ENCODE results near the gene TCF19. TPM values are rescaled to one million over a fixed set of nuclear protein-coding genes. Genes with fewer than 3 reads are reported as not detected.

TCF19 gene
- total and polyA plus RNA-seq, 2 donors (not counting 1 experiment from before 2014, with no cell fraction given): 7.2 to 8.4 TPM

GRCh38 chr6:31156641-31157040, 1.7 kb upstream of the TCF19 start:
- Histone ChIP-seq H3K9me3 (ENCODE audit: control insufficient read depth, insufficient read depth, low read depth, low read length) (no peaks in the 10 kb centered on the region), H2AFZ (ENCODE audit: low read length) (no peak overlapping the region), H3K4me3 (replicated peaks in 1 of 4; ENCODE audit: control extremely low read depth in 1 of 4, insufficient read depth in 1 of 4, low read depth in 3 of 4, low read length in 4 of 4) (no peak overlapping the region), H3K27me3 (ENCODE audit: control insufficient read depth, insufficient read depth, low read length) (no peaks in the 10 kb centered on the region), H3K79me2 (ENCODE audit: control insufficient read depth, insufficient read depth, low read length) (peaks cover 23% of the 10 kb centered on the region), H3K4me2 (ENCODE audit: extremely low read depth, insufficient read depth, low read length) (no peak overlapping the region), H3K9ac (ENCODE audit: insufficient read depth, low read length) (no peak overlapping the region), H3K4me1 (ENCODE audit: control insufficient read depth, extremely low read depth, insufficient read depth, low read length) (peaks cover 11% of the 10 kb centered on the region), H3K36me3 (ENCODE audit: control insufficient read depth, insufficient read depth, low read length) (peaks cover 5% of the 10 kb centered on the region), H3K27ac (ENCODE audit: insufficient read depth, low read length) (no peak overlapping the region), H4K20me1 (ENCODE audit: control insufficient read depth, extremely low read depth, insufficient read depth, low read length) (no peaks in the 10 kb centered on the region)
- DNase-seq (ENCODE audit: low read depth in 2 of 2): no peak
- TF ChIP-seq EZH2 (IDR thresholded peaks at IDR 0.05; ENCODE audit: low read length, missing control alignments): no peak
- TF ChIP-seq, protein P1, sequence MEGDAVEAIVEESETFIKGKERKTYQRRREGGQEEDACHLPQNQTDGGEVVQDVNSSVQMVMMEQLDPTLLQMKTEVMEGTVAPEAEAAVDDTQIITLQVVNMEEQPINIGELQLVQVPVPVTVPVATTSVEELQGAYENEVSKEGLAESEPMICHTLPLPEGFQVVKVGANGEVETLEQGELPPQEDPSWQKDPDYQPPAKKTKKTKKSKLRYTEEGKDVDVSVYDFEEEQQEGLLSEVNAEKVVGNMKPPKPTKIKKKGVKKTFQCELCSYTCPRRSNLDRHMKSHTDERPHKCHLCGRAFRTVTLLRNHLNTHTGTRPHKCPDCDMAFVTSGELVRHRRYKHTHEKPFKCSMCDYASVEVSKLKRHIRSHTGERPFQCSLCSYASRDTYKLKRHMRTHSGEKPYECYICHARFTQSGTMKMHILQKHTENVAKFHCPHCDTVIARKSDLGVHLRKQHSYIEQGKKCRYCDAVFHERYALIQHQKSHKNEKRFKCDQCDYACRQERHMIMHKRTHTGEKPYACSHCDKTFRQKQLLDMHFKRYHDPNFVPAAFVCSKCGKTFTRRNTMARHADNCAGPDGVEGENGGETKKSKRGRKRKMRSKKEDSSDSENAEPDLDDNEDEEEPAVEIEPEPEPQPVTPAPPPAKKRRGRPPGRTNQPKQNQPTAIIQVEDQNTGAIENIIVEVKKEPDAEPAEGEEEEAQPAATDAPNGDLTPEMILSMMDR (conservative IDR thresholded peaks at IDR 0.05 in 1 of 2, IDR thresholded peaks at IDR 0.05 in 1 of 2; ENCODE audit: low read depth in 1 of 2, low read length in 2 of 2): no peak

DNA sequence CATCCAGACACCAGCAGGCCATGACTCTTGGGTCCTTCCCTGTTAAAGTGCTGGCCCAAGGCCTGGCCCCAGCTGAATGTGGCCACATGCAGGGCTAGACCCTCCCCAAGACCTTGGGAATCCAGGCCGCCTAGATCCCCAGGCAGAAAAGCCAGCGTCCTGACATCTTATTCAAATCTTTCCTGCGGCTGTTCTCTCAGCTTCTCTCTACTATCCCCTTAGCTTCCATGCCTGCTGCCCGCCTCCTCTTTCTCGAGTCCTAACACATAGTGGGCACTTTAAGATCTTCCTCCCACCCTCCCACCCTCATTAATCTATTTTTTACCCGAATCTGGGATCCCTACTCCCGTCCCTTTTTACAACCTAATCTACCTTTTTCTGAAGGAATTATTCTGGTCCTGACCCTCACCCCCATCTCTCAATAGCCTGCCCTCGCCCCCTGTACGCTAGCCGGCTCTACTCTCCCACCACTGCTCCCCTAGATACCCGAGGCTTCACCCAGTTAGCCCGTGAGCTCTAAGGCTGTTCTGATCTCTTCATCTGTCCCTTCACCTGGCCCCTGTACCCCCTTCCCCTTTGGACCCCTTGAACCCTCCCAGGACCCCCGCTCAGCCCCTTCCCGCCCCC, 763 bp upstream of the TCF19 start, which contains the start of gene CCHCR1:
Gene CCHCR1 (minus strand): TSS at position 290 of the 627 bp plus-strand sequence. CDS start 202 bp downstream, at position 88.
- H3K4me3 ChIP-seq (replicated peaks in 1 of 4; ENCODE audit: control extremely low read depth in 1 of 4, insufficient read depth in 1 of 4, low read depth in 3 of 4, low read length in 4 of 4): peak within 1 kb of the TSS; percentile 86 to 95 (median 92)

More for the DNA sequence above, 763 bp upstream of the TCF19 start, which contains the start of gene CCHCR1:
- TF ChIP-seq, protein P1 (conservative IDR thresholded peaks at IDR 0.05 in 1 of 2, IDR thresholded peaks at IDR 0.05 in 1 of 2; ENCODE audit: low read depth in 1 of 2, low read length in 2 of 2): no peak
- no peak for TF ChIP-seq EZH2 (IDR thresholded peaks at IDR 0.05; ENCODE audit: low read length, missing control alignments)
- Histone ChIP-seq H3K9me3 (ENCODE audit: control insufficient read depth, insufficient read depth, low read depth, low read length) (no peaks in the 10 kb centered on the region), H2AFZ (ENCODE audit: low read length) (peak within 1 kb of the TSS; percentile 90), H3K27ac (ENCODE audit: insufficient read depth, low read length) (peak within 1 kb of the TSS; percentile 76), H4K20me1 (ENCODE audit: control insufficient read depth, extremely low read depth, insufficient read depth, low read length) (no peaks in the 10 kb centered on the region), H3K79me2 (ENCODE audit: control insufficient read depth, insufficient read depth, low read length) (peaks cover 23% of the 10 kb centered on the region), H3K36me3 (ENCODE audit: control insufficient read depth, insufficient read depth, low read length) (peaks cover 5% of the 10 kb centered on the region), H3K4me1 (ENCODE audit: control insufficient read depth, extremely low read depth, insufficient read depth, low read length) (peaks cover 11% of the 10 kb centered on the region), H3K9ac (ENCODE audit: insufficient read depth, low read length) (peak within 1 kb of the TSS; percentile 82), H3K27me3 (ENCODE audit: control insufficient read depth, insufficient read depth, low read length) (no peaks in the 10 kb centered on the region), H3K4me2 (ENCODE audit: extremely low read depth, insufficient read depth, low read length) (peak within 1 kb of the TSS; percentile 99)
- DNase-seq (ENCODE audit: low read depth in 2 of 2): no peak

All from fibroblast of lung (primary cell).